LHCN-M2 (cell line): Measurements from ENCODE around the gene IRF2BP2. TPM values are rescaled to one million over a fixed set of nuclear protein-coding genes. Genes with fewer than 3 reads are reported as not detected.

Experiments
- DNase-seq: peaks from one replicate; pipeline ENCODE4 v3.0.0-alpha.2; 2012; ENCODE audit warnings: low read depth
- total RNA-seq: library from RNA; depleted of rRNA; stranded (reverse); fragments of >200 nt; gene quantifications from 2 replicates; pipeline ENCODE4 v1.2.3, GENCODE V29; 2014; rRNA removed

Gene IRF2BP2
- total RNA-seq, 1 experiment from 2014 or later = 42.2 TPM

- no peak for DNase-seq
Observed at GRCh38 chr1:234558330-234558836, 51.6 kb downstream of the IRF2BP2 start.

- DNase-seq = no peak
Observed at GRCh38 chr1:234556245-234556943, 53.6 kb downstream of the IRF2BP2 start.

GRCh38 chr1:234555390-234556024 lies 54.5 kb downstream of the IRF2BP2 start:
- DNase-seq = no peak

GRCh38 chr1:234554698-234555311 lies 55.2 kb downstream of the IRF2BP2 start:
- no peak for DNase-seq

Other genes starting within 250 kb of the IRF2BP2 start
- gene COA6, start 236.7 kb downstream of the IRF2BP2 start, total RNA-seq = 18.4 and 34.8 TPM in 2 replicates
- gene TARBP1, start 131.0 kb downstream of the IRF2BP2 start, total RNA-seq = 12.6 and 13.1 TPM in 2 replicates